SW 1271 (cell line): ENCODE data around the gene ERC2.
"Not testable (repeated sequence)": the region's sequence is repeated elsewhere in the genome, so short reads cannot be mapped to it uniquely, and the experiment has no call there.

ENCODE experiments used
- DNase-seq, 2 experiments: peaks; one replicate each; lab custom pipeline; 2025; lab: John Stamatoyannopoulos, UW

Gene ERC2

GRCh38 chr3:55524565-55525244, 943.6 kb downstream of the ERC2 start:
- DNase-seq: no peak

DNA sequence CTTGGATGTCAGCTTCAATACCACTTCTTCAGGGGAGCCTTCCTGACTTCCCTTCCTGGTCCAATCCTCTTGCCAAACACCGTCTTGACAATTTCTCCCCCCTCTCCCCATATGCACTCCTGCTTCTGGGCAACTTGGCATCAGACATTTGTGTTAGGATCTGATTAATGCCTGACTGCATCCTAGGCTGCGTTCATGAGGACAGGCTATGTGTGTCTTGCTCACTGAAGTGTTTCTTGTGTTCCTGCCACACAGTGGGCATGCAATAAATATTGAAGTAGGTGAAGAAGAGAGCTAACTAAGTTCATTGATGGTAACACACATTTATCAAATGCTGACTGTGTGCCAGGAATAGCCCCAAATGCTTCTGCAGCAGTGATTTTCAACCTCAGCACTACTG, 944.8 kb downstream of the ERC2 start:
- no peak for DNase-seq

GRCh38 chr3:55521738-55522421, 946.4 kb downstream of the ERC2 start:
- no peak for DNase-seq

DNA sequence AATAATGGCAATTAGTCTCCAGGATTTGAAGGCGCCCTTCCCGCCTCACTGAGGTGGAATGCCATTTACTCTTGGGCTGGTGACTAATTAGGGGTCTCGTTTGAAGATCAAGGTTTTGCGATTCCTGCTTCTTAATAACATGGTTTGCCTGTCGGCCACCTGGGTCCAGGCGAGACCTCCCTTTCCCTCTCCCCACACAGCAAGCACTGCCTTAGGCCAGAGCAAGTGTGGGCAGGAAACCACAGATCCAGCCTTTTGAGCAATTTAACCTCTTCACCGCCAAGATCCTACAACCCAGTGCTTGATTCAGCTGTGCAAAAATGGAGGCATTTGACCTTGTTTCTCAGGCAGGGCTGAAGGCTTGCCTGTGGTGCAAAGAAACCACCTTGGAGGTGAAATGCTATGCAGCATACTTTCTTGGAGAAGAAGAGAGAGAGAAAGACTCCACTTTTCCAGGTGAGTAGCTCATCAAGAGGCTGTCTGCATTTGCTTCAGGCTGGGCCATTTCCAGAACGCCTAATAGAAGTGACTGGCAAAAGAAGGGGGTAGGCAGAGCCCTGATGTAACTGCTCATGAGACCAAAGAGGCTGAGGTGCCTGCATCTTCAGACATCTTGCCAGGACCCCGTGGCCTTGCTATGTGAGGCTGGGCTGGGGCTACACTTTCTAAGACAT, 947.1 kb downstream of the ERC2 start:
- DNase-seq: no peak

DNA sequence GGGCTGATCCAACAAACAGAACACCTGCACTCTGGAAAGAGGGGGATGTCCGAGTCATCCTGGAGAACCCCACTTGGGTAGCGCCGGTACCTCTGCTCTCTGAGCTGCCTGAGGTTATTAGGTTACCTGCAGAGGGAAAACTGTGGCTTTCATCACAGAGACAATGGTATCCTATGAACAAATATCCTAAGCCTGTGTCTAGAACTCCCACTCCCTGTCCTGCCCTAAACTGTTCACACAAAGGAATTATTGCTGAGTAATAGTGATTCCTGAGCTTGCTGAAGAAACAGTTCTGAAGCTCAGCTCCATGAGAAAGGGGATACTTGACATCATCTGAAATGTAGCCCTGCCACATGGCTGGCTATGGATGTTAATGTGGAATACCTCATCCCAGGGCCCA, 949.2 kb downstream of the ERC2 start:
- DNase-seq: no peak

GRCh38 chr3:55518451-55518850, 949.8 kb downstream of the ERC2 start:
- no peak for DNase-seq

GRCh38 chr3:55516392-55517030, 951.8 kb downstream of the ERC2 start:
- no peak for DNase-seq

GRCh38 chr3:55515550-55516246, 952.6 kb downstream of the ERC2 start:
- DNase-seq: no peak

DNA sequence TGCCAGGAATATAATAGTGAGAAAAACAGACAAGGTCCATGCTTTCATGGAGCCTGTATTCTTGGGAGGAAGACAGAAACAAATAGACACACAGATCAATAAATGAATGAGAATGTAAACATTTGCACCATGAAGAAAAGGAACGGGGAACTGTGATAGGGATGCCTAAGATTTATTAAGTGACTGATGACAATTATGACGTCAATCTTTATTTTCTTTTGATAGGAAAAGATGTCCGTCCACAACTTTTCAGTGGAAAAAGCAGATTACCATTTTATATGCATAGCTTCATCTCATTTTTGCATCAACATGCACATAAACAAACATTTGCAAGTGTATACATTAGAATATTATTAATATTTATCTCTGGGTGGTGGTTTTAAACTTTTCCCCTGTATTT, 953.3 kb downstream of the ERC2 start:
- DNase-seq: no peak

- DNase-seq: no peak
Measured at GRCh38 chr3:55512571-55513343, 955.5 kb downstream of the ERC2 start.

DNA sequence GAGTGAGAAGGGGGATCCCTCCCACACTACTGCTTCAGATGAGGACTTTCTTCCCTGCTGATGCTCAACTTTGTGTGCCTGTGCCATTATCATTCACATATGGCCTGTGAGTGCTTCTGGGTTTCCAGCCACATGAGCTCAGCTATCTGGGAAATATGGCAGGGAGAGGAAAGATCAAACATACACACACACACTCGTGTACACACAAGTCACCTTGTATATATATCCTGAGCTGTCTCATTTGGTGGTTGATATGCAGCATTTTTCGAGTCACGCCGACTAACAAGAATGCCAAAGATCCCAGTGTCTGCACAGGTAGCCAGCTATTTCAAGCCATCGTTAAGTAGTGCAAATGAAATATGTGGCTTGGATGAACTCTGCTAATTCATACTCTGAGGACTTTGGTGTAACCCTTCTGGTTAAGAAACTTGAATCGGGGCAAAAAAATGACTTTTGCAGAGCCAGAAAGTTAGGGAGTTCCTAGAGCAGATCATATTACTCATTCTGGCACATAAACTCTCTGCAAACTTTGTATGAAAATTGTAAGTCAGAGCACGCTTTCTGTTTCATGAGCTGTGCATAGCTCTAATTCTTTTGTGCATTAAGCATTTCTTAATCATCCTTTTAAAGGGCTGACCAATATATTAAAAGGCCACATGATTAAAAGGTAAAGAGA, 956.2 kb downstream of the ERC2 start:
- DNase-seq: no peak

- no peak for DNase-seq
Measured at GRCh38 chr3:55508335-55508734, 959.9 kb downstream of the ERC2 start.

- no peak for DNase-seq
Measured at GRCh38 chr3:55507808-55508207, 960.5 kb downstream of the ERC2 start.

- no peak for DNase-seq
Measured at GRCh38 chr3:55505776-55506175, 962.5 kb downstream of the ERC2 start.

DNA sequence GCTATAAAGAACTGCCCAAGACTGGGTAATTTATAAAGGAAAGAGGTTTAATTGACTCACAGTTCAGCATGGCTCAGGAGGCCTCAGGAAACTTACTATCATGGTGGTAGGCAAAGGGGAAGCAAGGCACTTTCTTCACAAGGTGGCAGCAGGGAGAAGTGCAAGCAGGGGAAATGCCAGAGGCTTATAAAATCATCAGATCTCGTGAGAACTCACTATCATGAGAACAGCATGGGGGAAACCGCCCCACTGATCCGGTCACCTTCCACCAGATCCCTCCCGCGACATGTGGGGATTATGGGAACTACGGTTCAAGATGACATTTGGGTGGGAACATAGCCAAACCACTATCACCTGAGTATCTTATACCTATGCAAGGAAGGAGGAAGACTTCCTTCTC, 963.2 kb downstream of the ERC2 start:
- DNase-seq: not testable (repeated sequence)

DNA sequence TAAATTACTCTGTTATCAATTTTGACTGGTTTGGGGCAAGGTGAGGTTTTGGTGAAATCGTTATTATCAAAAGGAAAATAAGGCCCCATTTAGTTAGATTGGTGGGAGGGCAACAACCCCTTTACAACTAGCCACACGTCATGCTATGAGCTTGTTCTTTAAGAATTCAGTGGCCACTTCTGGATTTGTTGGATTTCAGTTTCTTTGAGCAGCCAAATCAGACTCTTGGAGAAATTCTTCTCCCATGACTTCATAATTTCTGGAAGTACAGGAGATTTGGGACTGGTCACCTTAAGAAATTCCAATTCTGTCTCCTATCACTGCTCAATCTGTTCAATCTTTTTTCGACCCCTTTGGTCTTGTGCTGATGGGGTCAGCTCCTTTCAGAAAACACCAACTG, 966.4 kb downstream of the ERC2 start:
- DNase-seq: no peak

GRCh38 chr3:55500555-55501330, 967.5 kb downstream of the ERC2 start:
- no peak for DNase-seq

GRCh38 chr3:55498520-55498919, 969.7 kb downstream of the ERC2 start:
- no peak for DNase-seq

- DNase-seq: no peak
Measured at GRCh38 chr3:55497250-55497649, 971.0 kb downstream of the ERC2 start.

- DNase-seq: no peak
Measured at GRCh38 chr3:55494976-55495375, 973.3 kb downstream of the ERC2 start.
